Left renal cortex interstitium (tissue), 4 donors: ENCODE data around the gene MYT1. TPM values are rescaled to one million over a fixed set of nuclear protein-coding genes. Genes with fewer than 3 reads are reported as not detected.
"Not testable (repeated sequence)": the region's sequence is repeated elsewhere in the genome, so short reads cannot be mapped to it uniquely, and the experiment has no call there.

Experiments used
- DNase-seq, 4 donors: peaks; one replicate each; pipeline ENCODE4 v3.0.0-alpha.2; 2013; ENCODE audit warnings: low read depth in 4 of 4, low spot score in 2 of 4, missing footprints in 1 of 4
- polyA plus RNA-seq, 4 donors: library from polyadenylated mRNA; unstranded; fragments of 120-200 nt; gene quantifications; one replicate each; pipeline ENCODE4 v1.2.1, GENCODE V29; 2013; ENCODE audit not compliant: insufficient read length in 4 of 4

MYT1 gene
- under 1 TPM; 0.21 to 0.76 (median 0.44) TPM for polyA plus RNA-seq

- DNase-seq: no peak
Observed at GRCh38 chr20:64164123-64164836, at the start of gene MYT1. TSS of gene MYT1 (plus strand) at chr20:64164452. CDS start at chr20:64198862, 34,410 bp downstream.

GRCh38 chr20:64115171-64115911, 48.9 kb upstream of the MYT1 start:
- DNase-seq: no peak

GRCh38 chr20:64116016-64116415, 48.2 kb upstream of the MYT1 start:
- DNase-seq: no peak

- no peak for DNase-seq
Observed at GRCh38 chr20:64116541-64117431, 47.5 kb upstream of the MYT1 start.

- DNase-seq: not testable (repeated sequence)
Observed at GRCh38 chr20:64117432-64117777, 46.8 kb upstream of the MYT1 start.

GRCh38 chr20:64119301-64119680, 45.0 kb upstream of the MYT1 start:
- DNase-seq: no peak

- no peak for DNase-seq
Observed at GRCh38 chr20:64119681-64120341, 44.4 kb upstream of the MYT1 start.

GRCh38 chr20:64121586-64121985, 42.7 kb upstream of the MYT1 start:
- no peak for DNase-seq

- DNase-seq: not testable (repeated sequence)
Observed at GRCh38 chr20:64122927-64123326, 41.3 kb upstream of the MYT1 start.

- DNase-seq: not testable (repeated sequence)
Observed at GRCh38 chr20:64123517-64123916, 40.7 kb upstream of the MYT1 start.

- DNase-seq: no peak
Observed at GRCh38 chr20:64129146-64129782, 35.0 kb upstream of the MYT1 start.

- DNase-seq: no peak
Observed at GRCh38 chr20:64130271-64130670, 34.0 kb upstream of the MYT1 start.

- DNase-seq: no peak
Observed at GRCh38 chr20:64130876-64131275, 33.4 kb upstream of the MYT1 start.

- no peak for DNase-seq
Observed at GRCh38 chr20:64131406-64131805, 32.8 kb upstream of the MYT1 start.

- no peak for DNase-seq
Observed at GRCh38 chr20:64133951-64134407, 30.3 kb upstream of the MYT1 start.

- not testable (repeated sequence) for DNase-seq
Observed at GRCh38 chr20:64134744-64135143, 29.5 kb upstream of the MYT1 start.

GRCh38 chr20:64136004-64136710, 28.1 kb upstream of the MYT1 start:
- DNase-seq: no peak

- no peak for DNase-seq
Observed at GRCh38 chr20:64137598-64138031, 26.6 kb upstream of the MYT1 start.

- no peak for DNase-seq
Observed at GRCh38 chr20:64138276-64138815, 25.9 kb upstream of the MYT1 start.
